GM21528 (cell line): Measurements from ENCODE around the gene ANKRD13A.
A peak's percentile ranks its signal among the peaks of the same experiment; 100 is the strongest.
"Not testable (repeated sequence)": the region's sequence is repeated elsewhere in the genome, so short reads cannot be mapped to it uniquely, and the experiment has no call there.

ENCODE experiments used
- ATAC-seq: cut with Tn5 transposase; IDR thresholded peaks from one replicate; pipeline ENCODE4 v1.9.1; 2021; ENCODE audit warnings: mild to moderate bottlenecking, moderate library complexity; ENCODE audit not compliant: unreplicated experiment, low FRiP score

The ANKRD13A gene

DNA sequence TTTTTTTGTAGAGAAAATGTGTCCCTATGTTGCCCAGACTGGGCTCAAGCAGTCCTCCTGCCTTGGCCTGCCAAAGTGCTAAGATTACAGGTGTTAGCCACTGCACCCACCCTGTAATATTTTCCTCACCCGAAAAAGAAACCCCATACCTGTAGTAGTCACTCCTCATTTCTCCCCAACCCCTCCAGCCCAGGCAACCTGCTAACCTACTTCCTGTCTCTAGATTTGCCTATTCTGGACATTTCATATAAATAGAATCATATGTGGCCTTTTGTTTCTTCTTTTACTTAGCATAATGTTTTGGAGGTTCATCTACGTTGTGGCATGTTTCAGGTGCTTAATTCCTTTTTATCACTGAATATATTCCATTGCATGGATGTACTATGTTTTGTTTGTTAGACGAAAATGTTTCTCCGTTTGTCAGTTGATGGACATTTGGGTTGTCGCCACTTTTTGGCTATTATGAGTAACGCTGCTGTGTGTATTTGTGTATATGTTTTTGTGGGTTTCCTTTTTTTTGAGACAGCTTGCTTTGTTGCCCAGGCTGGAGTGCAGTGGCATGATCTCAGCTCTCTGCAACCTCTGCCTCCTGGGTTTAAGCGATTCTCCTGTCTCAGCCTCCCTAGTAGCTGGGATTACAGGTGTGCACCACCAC is 6.2 kb downstream of the ANKRD13A start:
- peak; percentile 52 for ATAC-seq

DNA sequence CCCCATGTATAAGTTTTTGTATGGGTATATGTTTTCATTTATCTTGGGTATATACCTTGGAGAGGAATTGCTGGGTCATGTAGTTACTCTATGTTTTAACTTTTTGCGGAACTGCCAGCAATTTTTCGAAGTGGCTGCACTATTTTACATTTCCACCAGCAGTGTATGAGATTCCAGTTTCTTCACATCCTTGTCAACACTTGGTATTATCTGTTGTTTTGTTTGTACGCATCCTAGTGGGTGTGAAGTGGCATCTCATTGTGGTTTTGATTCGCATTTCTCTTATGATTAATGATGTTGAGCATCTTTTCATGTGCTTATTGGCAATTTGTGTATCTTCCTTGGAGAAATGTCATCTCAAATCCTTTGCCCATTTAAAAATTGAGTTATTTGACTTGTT is 6.9 kb downstream of the ANKRD13A start:
- ATAC-seq: no peak

DNA sequence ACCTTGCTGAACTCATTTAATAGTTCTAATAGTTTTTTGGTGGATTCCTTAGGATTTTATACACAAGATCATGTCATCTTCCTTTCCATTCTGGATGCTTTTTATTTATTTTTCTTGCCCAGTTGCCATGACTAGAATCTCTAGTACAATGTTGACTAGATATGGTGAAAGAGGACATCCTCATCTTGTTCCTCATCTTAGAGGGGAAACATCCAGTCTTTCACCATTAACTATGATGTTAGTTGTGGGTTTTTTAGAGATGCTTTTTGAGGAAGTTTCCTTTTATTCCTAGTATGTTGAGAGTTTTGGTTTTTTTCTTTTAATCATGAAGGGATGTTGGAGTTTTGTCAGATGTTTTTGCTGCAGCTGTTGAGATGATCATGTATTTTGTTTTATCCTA is 8.7 kb downstream of the ANKRD13A start:
- no peak for ATAC-seq

DNA sequence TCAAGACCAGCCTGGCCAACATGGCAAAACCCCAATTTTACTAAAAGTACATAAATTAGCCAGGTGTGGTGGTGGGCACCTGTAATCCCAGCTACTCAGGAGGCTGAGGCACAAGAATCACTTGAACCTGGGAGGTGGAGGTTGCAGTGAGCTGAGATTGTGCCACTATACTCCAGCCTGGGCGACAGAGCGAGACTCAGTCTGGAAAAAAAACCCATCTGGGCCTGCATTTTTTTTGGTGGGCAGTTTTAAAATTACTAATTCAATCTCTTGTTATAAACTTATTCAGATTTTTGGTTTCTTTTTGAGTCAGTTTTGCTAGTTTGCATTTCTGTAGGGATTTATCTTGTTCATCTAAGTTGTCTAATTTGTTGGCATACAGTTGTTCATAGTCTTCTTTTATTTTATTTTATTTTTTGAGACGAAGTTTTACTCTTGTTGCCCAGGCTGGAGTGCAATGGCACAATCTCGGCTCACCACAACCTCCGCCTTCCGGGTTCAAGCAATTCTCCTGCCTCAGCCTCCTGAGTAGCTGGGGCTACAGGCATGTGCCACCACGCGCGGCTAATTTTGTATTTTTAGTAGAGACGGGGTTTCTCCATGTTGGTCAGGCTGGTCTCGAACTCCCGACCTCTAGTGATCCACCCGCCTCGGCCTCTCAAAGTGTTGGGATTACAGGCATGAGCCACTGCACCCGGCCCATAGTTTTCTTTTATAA is 9.6 kb downstream of the ANKRD13A start:
- not testable (repeated sequence) for ATAC-seq

DNA sequence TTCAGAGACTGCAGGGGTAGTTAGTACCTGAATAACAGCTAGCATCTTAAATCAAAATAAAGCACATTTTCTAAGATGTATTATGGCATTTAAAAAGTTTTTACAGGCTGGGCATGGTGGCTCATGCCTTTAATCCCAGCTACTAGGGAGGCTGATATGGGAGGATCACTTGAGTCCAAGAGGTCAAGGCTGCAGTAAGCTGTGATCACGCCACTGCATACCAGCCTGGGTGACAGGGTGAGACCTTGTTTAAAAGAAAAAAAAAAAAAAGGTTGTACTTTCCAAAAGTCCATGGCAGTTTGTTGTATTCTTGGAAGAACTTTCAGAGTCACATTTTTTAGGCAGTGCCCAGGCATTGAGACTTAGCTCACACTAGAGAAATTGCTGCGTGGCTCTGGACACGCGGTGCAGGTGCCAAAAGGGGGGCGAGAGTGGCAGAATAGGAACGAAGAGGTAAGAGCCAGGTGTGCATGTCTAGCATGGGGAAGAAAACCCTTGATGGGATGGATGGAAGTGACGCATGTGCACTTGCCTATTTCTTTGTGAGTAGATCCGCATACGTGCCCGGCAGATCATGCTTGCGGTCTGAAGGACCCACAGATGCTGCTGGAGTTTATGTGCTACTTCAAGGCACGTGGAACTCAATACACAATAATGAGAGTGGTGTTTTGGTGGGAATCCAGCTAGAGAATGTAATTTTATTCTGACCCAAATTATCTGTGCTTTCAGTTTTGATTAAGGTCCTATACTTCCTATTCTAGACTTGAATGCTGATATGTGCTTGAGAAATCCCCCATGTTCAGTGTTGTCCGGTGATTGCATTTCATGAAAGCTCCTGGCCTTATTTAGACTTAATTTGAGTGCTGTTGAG is 11.9 kb downstream of the ANKRD13A start:
- peak; percentile 48 for ATAC-seq

DNA sequence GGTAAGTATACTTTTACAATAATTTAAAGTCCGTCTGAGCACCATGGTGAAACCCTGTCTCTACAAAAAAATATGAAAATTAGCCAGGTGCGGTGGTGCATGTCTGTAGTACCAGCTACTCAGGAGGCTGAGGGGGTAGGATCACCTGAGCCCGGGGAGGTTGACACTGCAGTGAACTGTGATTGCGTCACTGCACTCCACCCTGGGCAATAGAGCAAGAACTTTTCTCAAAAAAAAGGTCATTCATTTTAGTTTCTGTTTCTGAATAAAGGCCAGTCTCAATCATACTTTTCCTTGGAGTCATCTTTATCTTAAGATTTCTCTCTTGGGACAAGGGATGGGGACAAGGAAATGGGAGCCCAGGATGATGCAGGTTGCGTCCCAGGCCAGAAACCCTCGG is 12.9 kb downstream of the ANKRD13A start:
- peak; percentile 48 for ATAC-seq

DNA sequence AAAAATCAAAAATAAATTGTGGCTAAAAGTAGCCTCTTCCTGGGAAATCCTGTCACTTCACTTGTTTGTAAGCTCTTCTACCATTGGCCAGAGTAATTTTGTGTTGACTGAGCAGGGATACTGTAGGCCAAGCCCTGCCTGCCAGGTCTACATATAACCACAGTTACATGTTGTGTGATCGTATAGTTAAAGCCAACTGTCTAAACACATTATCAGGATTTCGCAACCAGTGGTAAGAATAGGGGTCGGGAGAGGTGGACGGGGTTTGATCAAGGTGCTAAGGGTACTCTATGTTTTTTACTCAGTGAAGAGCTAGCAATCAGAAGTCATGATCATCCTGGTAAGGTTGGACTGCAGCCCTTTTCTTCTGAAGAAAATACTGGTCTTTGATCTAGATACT is 13.4 kb downstream of the ANKRD13A start:
- ATAC-seq: no peak

DNA sequence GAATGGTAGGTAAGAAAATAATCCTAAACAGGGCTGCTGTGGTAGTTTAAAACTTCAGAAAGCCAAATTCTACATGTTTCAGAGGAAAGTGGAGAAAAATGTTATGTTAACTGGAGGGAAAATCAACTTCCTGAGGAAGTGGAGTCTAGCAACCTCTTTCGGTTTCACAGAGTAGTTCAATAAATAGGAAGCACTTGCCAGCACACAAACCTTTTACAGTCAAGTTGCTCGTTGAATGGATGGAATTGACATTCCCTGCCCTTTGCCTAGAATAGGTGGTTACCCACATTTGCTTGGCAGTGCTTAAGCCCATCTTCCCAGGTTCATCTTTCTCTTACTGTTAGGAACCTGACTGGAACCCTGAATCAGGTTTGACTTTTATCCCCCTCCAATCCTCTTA is 15.9 kb downstream of the ANKRD13A start:
- no peak for ATAC-seq

DNA sequence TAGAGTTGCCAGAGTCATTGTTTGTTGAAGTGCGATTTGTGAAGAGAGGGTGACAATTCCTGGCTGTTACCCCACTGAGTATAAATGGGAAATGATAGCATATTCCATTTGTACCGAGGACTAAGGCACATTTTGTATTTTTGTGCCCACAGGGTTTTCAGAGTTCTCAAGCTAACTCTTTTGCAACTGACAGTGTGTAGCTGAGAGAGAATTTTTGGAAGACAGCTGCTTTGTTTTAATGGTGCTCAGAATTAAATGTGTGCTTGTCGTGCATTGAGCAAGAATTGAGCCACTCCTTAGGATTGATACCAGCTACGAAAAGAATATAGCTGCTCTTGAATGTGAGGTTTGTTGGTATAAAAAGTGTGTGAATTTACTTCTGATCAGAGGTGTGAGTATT is 21.7 kb downstream of the ANKRD13A start:
- ATAC-seq: no peak

DNA sequence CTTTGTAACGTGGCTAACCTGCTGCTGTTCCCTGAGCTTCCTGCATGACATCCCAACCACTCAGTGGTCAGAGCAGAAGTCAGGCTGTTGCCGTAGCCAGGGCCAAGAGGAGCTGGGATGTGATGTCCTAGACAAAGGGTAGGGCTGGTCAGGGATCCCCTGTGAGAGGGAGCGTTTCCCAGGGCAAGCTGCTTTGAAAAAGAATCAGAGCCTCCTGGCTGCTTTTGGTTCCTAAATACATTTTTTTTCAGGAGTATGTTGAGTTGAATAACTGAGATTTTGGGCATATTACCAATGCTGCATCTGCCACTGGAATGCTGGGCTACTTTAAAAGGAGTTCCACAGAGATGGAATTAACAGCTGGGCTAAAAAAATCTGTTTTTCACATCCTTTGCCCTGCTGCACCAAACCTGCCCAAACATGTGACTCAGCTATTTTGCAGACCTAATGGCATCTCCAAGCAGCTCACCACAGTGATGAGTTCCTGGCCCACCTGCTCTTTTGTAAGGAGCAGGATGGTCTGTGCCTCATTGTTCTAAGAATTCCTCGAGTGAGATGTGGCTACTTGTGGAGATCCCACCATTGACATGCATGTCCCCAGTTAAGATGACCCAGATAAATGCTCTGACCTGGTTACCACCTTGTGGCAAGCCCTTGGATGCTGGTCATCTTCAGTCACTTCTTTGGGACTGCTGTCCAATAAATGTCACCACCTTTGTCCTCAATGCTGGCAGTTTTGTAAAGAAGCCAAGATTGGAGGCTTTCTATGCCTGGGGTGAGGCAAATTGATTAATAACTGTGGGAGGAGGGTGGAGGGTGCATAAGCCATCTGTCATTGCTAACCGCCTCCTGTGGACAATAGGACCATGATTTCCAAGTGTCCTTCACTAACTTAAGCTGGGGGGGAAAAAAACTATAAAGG is 24.1 kb downstream of the ANKRD13A start:
- ATAC-seq: no peak

DNA sequence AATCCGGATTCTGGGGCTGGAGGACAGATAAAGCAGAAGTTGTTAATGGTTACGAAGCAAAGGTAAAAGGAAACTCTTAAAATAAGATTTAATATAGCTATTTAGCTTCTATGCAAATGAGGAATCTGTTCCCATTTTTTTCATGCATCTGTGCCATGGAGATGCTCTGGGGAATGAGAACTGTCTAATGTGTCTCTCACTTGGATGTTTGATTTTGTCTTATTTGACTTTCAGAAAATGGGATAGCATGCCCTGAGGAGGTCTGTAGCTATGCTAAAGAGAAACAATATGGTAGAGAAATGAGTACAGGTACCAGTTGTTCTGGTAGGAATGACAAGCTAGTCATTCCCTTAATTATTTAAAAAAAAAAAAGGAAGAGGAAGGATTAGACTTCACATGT is 24.8 kb downstream of the ANKRD13A start:
- ATAC-seq: no peak

DNA sequence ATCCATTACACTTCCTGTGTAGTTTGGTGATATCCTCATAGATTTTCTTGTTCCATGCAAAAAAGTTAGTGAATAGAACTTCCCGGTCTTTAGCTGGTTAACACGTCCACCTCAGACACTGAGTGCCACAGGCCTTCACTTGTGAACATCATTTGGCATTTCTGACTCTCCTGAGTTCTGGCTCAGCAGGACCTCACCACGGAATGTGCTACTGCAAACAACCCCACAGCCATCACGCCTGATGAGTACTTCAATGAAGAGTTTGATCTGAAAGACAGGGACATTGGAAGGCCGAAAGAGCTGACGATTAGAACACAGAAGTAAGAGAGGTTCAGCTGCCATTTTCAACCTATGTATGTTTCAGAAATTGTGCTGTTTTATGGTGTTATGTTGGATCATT is 29.1 kb downstream of the ANKRD13A start:
- ATAC-seq: no peak

DNA sequence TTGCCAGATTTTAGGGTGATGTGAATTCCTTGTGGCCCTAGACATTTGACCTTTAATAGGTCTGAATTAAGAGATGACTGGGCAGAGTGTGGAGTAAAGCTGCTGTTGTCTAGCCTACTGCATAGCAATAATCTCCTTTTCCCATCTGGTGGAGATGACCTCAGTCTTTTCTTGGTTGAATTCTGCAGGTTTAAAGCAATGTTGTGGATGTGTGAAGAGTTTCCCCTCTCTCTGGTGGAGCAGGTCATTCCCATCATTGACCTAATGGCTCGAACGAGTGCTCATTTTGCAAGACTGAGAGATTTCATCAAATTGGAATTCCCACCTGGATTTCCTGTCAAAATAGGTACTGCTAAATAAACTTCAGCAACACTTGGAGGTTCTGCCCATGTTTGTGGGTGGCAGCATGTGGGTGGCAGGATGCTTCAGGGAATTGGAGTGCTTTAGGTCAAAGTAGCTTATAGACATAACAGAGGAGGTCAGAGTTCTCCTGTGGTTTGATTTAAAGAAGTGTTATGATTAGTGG is 30.1 kb downstream of the ANKRD13A start:
- ATAC-seq: no peak

DNA sequence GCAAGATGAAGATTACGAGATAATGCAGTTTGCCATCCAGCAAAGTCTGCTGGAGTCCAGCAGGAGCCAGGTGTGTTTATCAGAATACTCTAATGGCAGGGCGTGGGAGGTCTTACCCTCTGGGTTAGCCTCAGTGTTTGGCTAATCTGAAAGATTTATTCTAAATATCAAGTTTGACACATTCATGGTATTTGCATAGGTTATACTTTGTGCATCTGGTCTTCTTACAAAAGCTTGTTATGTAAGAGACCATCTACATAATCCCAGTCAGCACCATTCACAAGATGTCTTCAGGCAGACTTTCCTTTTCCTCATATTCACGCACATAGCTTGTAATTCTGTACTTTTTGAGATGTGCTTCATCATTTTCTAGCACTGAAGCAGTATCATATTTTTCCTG is 34.7 kb downstream of the ANKRD13A start:
- ATAC-seq: no peak

DNA sequence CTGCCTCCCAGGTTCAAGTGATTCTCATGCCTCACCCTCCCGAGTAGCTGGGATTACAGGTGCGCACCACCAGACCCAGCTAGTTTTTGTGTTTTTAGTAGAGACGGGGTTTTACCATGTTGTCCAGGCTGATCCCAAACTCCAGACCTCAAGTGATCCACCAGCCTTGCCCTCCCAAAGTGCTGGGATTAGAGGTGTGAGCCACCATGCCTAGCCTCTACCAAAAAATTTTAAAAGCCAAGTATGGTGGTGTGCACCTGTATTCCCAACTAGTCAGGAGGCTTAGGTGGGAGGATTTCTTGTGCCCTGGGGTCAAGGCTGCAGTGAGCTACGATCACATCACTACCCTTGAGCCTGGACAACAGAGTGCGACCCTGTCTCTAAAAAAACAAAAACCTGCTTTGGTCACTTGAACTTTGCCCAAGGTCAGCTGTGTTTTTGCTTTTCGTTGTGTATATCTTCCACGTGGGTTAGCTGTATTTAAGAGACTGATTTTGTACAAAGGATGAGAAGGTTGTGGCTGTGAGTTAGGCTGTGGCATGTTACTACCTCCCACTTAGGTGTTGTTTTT is 36.4 kb downstream of the ANKRD13A start:
- no peak for ATAC-seq

DNA sequence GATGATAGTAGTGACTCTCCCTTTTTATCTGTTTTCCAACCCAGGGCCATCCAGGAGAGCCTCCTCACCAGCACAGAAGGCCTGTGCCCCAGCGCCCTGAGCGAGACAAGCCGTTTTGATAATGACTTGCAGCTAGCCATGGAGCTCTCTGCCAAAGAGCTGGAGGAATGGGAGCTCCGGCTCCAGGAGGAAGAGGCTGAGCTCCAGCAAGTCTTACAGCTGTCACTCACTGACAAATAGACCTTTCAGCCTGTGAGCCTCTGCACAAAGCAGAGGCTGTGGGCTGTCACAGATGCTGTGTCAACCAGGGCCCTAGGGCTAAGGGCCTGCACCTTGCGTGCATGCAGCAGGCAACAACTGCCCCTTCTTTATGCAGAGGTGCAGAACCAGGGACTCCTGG is 38.1 kb downstream of the ANKRD13A start:
- ATAC-seq: no peak

DNA sequence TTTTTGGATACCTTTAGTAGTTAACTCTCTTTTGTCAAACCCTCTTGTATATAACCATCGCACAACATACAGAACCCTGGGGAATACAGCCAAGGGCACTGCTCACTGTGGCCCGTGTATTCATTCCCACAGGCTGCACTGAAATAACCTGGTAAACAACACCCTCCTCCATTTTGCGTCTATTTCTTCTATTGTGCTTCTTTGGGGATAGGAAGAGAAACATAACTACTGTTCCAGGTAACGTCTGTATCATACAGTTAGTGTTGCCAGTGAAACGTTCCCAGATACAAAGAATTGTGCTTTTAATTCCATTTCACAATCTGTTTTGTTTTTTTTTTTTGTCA is 39.5 kb downstream of the ANKRD13A start:
- no peak for ATAC-seq

DNA sequence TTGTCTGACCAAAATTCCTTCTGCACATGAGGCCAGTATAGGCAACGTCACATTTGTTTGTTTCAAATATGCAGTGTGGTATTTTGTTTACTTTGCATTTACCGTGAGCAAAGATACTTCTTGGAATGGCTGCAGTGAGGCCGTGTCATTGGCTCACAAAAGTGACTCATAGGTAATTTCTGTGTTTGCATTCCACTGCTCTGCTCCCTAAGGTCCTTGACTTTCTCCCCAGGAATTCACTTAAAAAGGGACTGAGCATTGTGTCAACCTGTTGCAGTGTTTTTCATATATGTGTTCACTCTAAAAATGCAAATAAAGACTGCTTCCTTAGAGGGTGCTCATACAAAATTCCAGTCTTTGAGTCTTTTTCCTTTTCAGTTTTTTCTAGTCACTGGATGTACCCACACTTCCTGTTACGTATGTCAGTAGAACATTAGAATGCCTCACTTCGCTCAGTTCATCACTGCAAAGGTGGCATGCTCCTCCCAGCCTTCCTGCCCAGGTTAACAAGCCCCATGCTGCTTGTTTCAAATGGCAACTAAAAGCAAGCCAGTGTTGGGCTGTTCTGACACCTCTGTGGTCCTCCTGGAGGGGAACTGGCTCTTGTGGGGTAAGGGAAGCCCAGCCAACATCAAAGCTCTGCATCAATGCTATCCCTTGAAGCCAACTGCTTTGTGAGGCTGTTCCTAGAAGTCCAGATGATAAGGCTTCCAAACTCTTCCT is 40.0 kb downstream of the ANKRD13A start:
- ATAC-seq: no peak

DNA sequence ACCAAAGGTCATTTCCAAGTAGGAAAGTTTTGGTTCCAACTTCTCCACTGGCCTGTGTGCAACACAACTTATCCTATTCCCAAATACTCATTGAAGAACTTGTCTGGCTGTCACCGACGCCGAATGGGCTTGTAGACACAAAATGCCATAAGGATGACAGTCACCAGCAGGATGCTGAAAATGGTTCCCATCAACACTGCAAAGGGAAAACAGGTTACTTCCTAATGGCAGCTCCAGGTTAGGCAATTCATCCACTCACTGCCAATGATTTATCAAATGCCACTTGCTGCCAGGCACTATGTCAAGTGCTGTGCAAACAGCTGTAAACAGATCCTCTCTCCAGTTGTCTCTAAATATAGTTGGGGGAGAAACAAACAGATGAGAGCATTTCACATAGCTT is 43.0 kb downstream of the ANKRD13A start:
- ATAC-seq: no peak
